HepG2 (cell line): ENCODE results near the gene ELMOD1. TPM values are rescaled to one million over a fixed set of nuclear protein-coding genes. Genes with fewer than 3 reads are reported as not detected.

ENCODE experiments used
- ATAC-seq: fragments of 200-7000 bp; cut with Tn5 transposase; 3 replicates; pipeline ENCODE4 v1.9.1; 2020; ENCODE audit warnings: mild to moderate bottlenecking, moderate library complexity
- BruUV-seq: library from RNA; stranded (reverse); fragments of 400-500 nt; replicated peaks from 2 replicates; lab custom pipeline; 2021; lab: Mats Ljungman, UMichigan
- CTCF ChIA-PET: fragments of 300-600 bp; formaldehyde crosslinking; extraction: SDS; loops from one replicate; lab custom pipeline; 2021; ENCODE audit warnings: low total read pairs, inconsistent platforms, low intra/inter-chr PET ratio; lab: Yijun Ruan, JAX
- POLR2A ChIA-PET: fragments of 350-600 bp; sonication (Branson Sonifier 250); formaldehyde crosslinking; loops from one replicate; lab custom pipeline; 2020; ENCODE audit warnings: antibody characterized with exemption, inconsistent platforms; lab: Yijun Ruan, JAX
- DNase-seq: peaks from one replicate; pipeline ENCODE4 v3.0.0-alpha.2; 2015; ENCODE audit warnings: low spot score
- FAIRE-seq: peaks from 3 replicates; lab custom pipeline; 2011; peaks lifted over from hg19 to GRCh38; lab: Jason Lieb, UNC
- H2AFZ ChIP-seq: one replicate; pipeline ENCODE4 v1.6.1; 2011; ENCODE audit warnings: low read length, inconsistent platforms
- H3K27ac ChIP-seq: fragments of 300-600 bp; 3 replicates; pipeline ENCODE4 v1.8.0; 2011; ENCODE audit warnings: mixed run types, mild to moderate bottlenecking, mixed read lengths, low read length, inconsistent platforms; ENCODE audit not compliant: insufficient read depth; ENCODE audit errors: extremely low read length
- H3K27me3 ChIP-seq, 2 experiments: fragments of 200-600 bp in 1 of 2; 2 replicates in 1 of 2; 3 replicates in 1 of 2; pipeline versions ENCODE4 v1.6.0 to v1.8.0; 2011; ENCODE audit warnings: low read length in 2 of 2, mild to moderate bottlenecking in 2 of 2, moderate library complexity in 2 of 2, inconsistent platforms in 1 of 2; ENCODE audit not compliant: insufficient read depth in 2 of 2, control insufficient read depth in 1 of 2
- H3K36me3 ChIP-seq, 2 experiments: fragments of 200-600 bp in 1 of 2; replicated peaks in 1 of 2; 2 replicates in 1 of 2; 3 replicates in 1 of 2; pipeline versions ENCODE4 v1.5.1 to v1.8.0; 2011; ENCODE audit warnings: low read length in 2 of 2, inconsistent platforms in 1 of 2; ENCODE audit not compliant: insufficient read depth in 2 of 2, control insufficient read depth in 1 of 2
- H3K4me1 ChIP-seq: 2 replicates; pipeline ENCODE4 v1.5.1; 2012; ENCODE audit warnings: low read length, inconsistent platforms; ENCODE audit not compliant: insufficient read depth
- H3K4me2 ChIP-seq: 2 replicates; pipeline ENCODE4 v1.6.0; 2011; ENCODE audit warnings: low read depth, low read length, inconsistent platforms
- H3K4me3 ChIP-seq, 3 experiments: fragments of 200-600 bp in 1 of 3; sonication (generic), shearing (Covaris generic) in 1 of 3; replicated peaks in 1 of 3; 2 replicates each; pipeline ENCODE4 v1.5.1; 2011 to 2016; ENCODE audit warnings: low read length in 3 of 3, inconsistent platforms in 2 of 3, low read depth in 2 of 3, mild to moderate bottlenecking in 2 of 3, control low read depth in 1 of 3, mixed read lengths in 1 of 3; ENCODE audit not compliant: insufficient read depth in 1 of 3
- H3K79me2 ChIP-seq: one replicate; pipeline ENCODE4 v1.6.1; 2011; ENCODE audit warnings: low read length, inconsistent platforms; ENCODE audit not compliant: insufficient read depth
- H3K9ac ChIP-seq: 2 replicates; pipeline ENCODE4 v1.6.0; 2011; ENCODE audit warnings: mild to moderate bottlenecking, low read depth, low read length, inconsistent platforms; ENCODE audit not compliant: insufficient read depth
- H3K9me3 ChIP-seq: 2 replicates; pipeline ENCODE4 v1.5.1; 2012; ENCODE audit warnings: mild to moderate bottlenecking, low read length
- H4K20me1 ChIP-seq: 2 replicates; pipeline ENCODE4 v1.6.0; 2011; ENCODE audit warnings: inconsistent platforms, mild to moderate bottlenecking, low read length, moderate library complexity; ENCODE audit not compliant: insufficient read depth
- MNT ChIP-seq: fragments of 450-650 bp; IDR thresholded peaks from 2 replicates; pipeline ENCODE4 v1.6.1; 2016
- RAD51 ChIP-seq: fragments of 450-650 bp; IDR thresholded peaks from 2 replicates; pipeline ENCODE4 v1.6.1; 2016; ENCODE audit warnings: borderline replicate concordance
- TFDP2 ChIP-seq: sonication (generic); formaldehyde crosslinking; IDR thresholded peaks from 2 replicates; pipeline ENCODE4 v1.4.0; 2020; ENCODE audit warnings: missing genetic modification reagents
- WGBS: methylation state at CpG from one replicate; pipeline ENCODE4 v1.1.6; 2017; ENCODE audit warnings: low lambda C conversion rate; 5-methylcytosine and 5-hydroxymethylcytosine counted together
- in situ Hi-C: cut with HindIII; loops from 2 replicates; pipeline ENCODE4 v1.10.0; 2017; ENCODE audit warnings: low pct_unique_long_range_greater_than_20kb; ENCODE audit not compliant: extremely low pct_ligation_motif_present
- intact Hi-C: fragments of 100-400 bp; cut with micrococcal nuclease; formaldehyde crosslinking; loops from one replicate; pipeline ENCODE4 v1.10.0; 2022; ENCODE audit not compliant: unreplicated experiment
- polyA plus RNA-seq, 8 experiments: library from polyadenylated mRNA; depleted of rRNA in 3 of 8; stranded (reverse) in 7 of 8; unstranded in 1 of 8; fragments of >200 nt; fragmentation: Illumina TruSeq in 4 of 8; extraction: Trizol in 4 of 8; gene quantifications; 2 replicates each; pipeline versions ENCODE4 v1.2.1 to v1.2.3, GENCODE V29; 2011 to 2016; ENCODE audit warnings: low read depth in 4 of 8, missing spikeins in 1 of 8, mixed read lengths in 1 of 8; ENCODE audit not compliant: insufficient read depth in 1 of 8
- total RNA-seq, 5 experiments: library from RNA; depleted of rRNA; stranded (reverse); fragments of >200 nt; fragmentation: Illumina TruSeq; extraction: Trizol; gene quantifications; 2 replicates each; pipeline ENCODE4 v1.2.3, GENCODE V29; 2016; ENCODE audit warnings: low read depth in 1 of 5

ELMOD1 gene
- total and polyA plus RNA-seq, 2 of the 13 experiments (the other 11 are each of a cell fraction or from before 2014, with no cell fraction given): not detected

GRCh38 chr11:107665018-107665417, 74.1 kb downstream of the ELMOD1 start:
- H3K27me3 ChIP-seq: peaks cover 1 to 14% of the 10 kb centered on the region in 2 experiments; a peak in 4 of 5 replicates
- H3K79me2 ChIP-seq: no peaks in the 10 kb centered on the region
- in situ Hi-C loops: no loop called here
- H3K4me2 ChIP-seq: no peak overlapping the region
- no peak for ATAC-seq
- no peaks in the 10 kb centered on the region for H3K9me3 ChIP-seq
- ChIA-PET POLR2A (no interaction called here), CTCF (no interaction called here)
- H3K27ac ChIP-seq: no peak overlapping the region
- H4K20me1 ChIP-seq: no peaks in the 10 kb centered on the region
- no peaks in the 10 kb centered on the region for H3K4me1 ChIP-seq
- H3K9ac ChIP-seq: no peak overlapping the region
- no peak for FAIRE-seq
- H3K36me3 ChIP-seq: no peaks in the 10 kb centered on the region
- H3K4me3 ChIP-seq: no peak overlapping the region
- 1% methylated on average over 10 of the region's 10 CpGs for WGBS
- no TSS peak for BruUV-seq
- no peak overlapping the region for H2AFZ ChIP-seq
- intact Hi-C loops: no loop called here
- no peak for DNase-seq
- TF ChIP-seq TFDP2: no peak

GRCh38 chr11:107666911-107667613, 76.1 kb downstream of the ELMOD1 start:
- WGBS: 5% methylated on average over 8 of the region's 8 CpGs
- TF ChIP-seq RAD51: no peak
- TF ChIP-seq MNT: peak; percentile 30; the same call in 1 of the 2 replicates
- no peaks in the 10 kb centered on the region for H4K20me1 ChIP-seq
- no peak overlapping the region for H3K4me2 ChIP-seq
- no peaks in the 10 kb centered on the region for H3K36me3 ChIP-seq
- ChIA-PET POLR2A (no interaction called here), CTCF (no interaction called here)
- no peak for FAIRE-seq
- BruUV-seq: no TSS peak
- intact Hi-C loops (no loop called here), in situ Hi-C loops (no loop called here)
- no peak overlapping the region for H3K4me3 ChIP-seq
- peaks cover 4 to 23% of the 10 kb centered on the region in 2 experiments; a peak in 4 of 5 replicates for H3K27me3 ChIP-seq
- no peak for DNase-seq
- no peaks in the 10 kb centered on the region for H3K9me3 ChIP-seq
- H3K9ac ChIP-seq: no peak overlapping the region
- H2AFZ ChIP-seq: no peak overlapping the region
- no peaks in the 10 kb centered on the region for H3K79me2 ChIP-seq
- H3K27ac ChIP-seq: no peak overlapping the region
- H3K4me1 ChIP-seq: no peaks in the 10 kb centered on the region
- no peak for ATAC-seq
